GM18520 (cell line): ENCODE data around the gene CHRNA9.

Source experiments
- ATAC-seq: cut with Tn5 transposase; IDR thresholded peaks from one replicate; pipeline ENCODE4 v1.9.1; 2021; ENCODE audit not compliant: unreplicated experiment

Gene CHRNA9

GRCh38 chr4:40308528-40309122 lies 26.5 kb upstream of the CHRNA9 start:
- ATAC-seq, result no peak

GRCh38 chr4:40309250-40309774 lies 25.8 kb upstream of the CHRNA9 start:
- ATAC-seq, result peak; percentile 21

GRCh38 chr4:40310225-40310624 lies 24.9 kb upstream of the CHRNA9 start:
- no peak for ATAC-seq

GRCh38 chr4:40311811-40312346 lies 23.3 kb upstream of the CHRNA9 start:
- no peak for ATAC-seq

- no peak for ATAC-seq
Measured at GRCh38 chr4:40314951-40315350, 20.2 kb upstream of the CHRNA9 start.

- peak; percentile 22 for ATAC-seq
Measured at GRCh38 chr4:40316333-40316781, 18.8 kb upstream of the CHRNA9 start.

- ATAC-seq, result peak; percentile 36
Measured at GRCh38 chr4:40316782-40317635, 18.1 kb upstream of the CHRNA9 start.

- ATAC-seq, result no peak
Measured at GRCh38 chr4:40317916-40318658, 17.0 kb upstream of the CHRNA9 start.

- no peak for ATAC-seq
Measured at GRCh38 chr4:40321574-40322275, 13.4 kb upstream of the CHRNA9 start.

- no peak for ATAC-seq
Measured at GRCh38 chr4:40322811-40323210, 12.3 kb upstream of the CHRNA9 start.

- no peak for ATAC-seq
Measured at GRCh38 chr4:40323866-40324265, 11.3 kb upstream of the CHRNA9 start.

- peak; percentile 94 for ATAC-seq
Measured at GRCh38 chr4:40325406-40326019, 9.6 kb upstream of the CHRNA9 start.

GRCh38 chr4:40327340-40327739 lies 7.8 kb upstream of the CHRNA9 start:
- ATAC-seq, result no peak

GRCh38 chr4:40328383-40328782 lies 6.8 kb upstream of the CHRNA9 start:
- no peak for ATAC-seq

GRCh38 chr4:40329805-40330204 lies 5.3 kb upstream of the CHRNA9 start:
- ATAC-seq, result no peak

GRCh38 chr4:40330536-40330935 lies 4.6 kb upstream of the CHRNA9 start:
- ATAC-seq, result no peak

- no peak for ATAC-seq
Measured at GRCh38 chr4:40331101-40331745, 3.9 kb upstream of the CHRNA9 start.

GRCh38 chr4:40331961-40332360 lies 3.2 kb upstream of the CHRNA9 start:
- no peak for ATAC-seq

GRCh38 chr4:40333921-40334352 lies 1.2 kb upstream of the CHRNA9 start:
- ATAC-seq, result no peak

- no peak for ATAC-seq
Measured at GRCh38 chr4:40335525-40335894, 377 bp downstream of the CHRNA9 start.
